Stomach (tissue), 9 donors: Measurements from ENCODE around the gene ANXA5. TPM values are rescaled to one million over a fixed set of nuclear protein-coding genes. Genes with fewer than 3 reads are reported as not detected.
A peak's percentile ranks its signal among the peaks of the same experiment; 100 is the strongest.

Source experiments
- DNase-seq, 2 donors: peaks; one replicate each; pipeline versions ENCODE4 v3.0.0 to v3.0.0-alpha.2; 2013 to 2019
- H3K27ac ChIP-seq, 5 donors: fragments of 200-600 bp in 4 of 5; sonication (generic) in 4 of 5; one replicate each; pipeline ENCODE4 v1.5.1; 2013 to 2019; ENCODE audit warnings: mild to moderate bottlenecking in 1 of 5, moderate library complexity in 1 of 5
- H3K27me3 ChIP-seq, 3 donors: fragments of 200-600 bp; sonication (generic); one replicate each; pipeline ENCODE4 v1.5.1; 2017 to 2019; ENCODE audit warnings: mixed run types in 1 of 3
- H3K36me3 ChIP-seq, 4 donors: fragments of 200-600 bp; sonication (generic); 1 replicate in 3 of 4; 2 replicates in 1 of 4; pipeline ENCODE4 v1.5.1; 2016 to 2019
- H3K4me1 ChIP-seq, 4 donors: fragments of 200-600 bp; sonication (generic); one replicate each; pipeline ENCODE4 v1.5.1; 2016 to 2019
- H3K4me3 ChIP-seq, 4 donors: fragments of 200-600 bp; sonication (generic) in 3 of 4; one replicate each; pipeline ENCODE4 v1.5.1; 2016 to 2019; ENCODE audit warnings: mild to moderate bottlenecking in 1 of 4
- H3K9me3 ChIP-seq, 4 donors: fragments of 200-600 bp; sonication (generic); one replicate each; pipeline ENCODE4 v1.5.1; 2016 to 2019
- EP300 ChIP-seq: sonication (generic); formaldehyde crosslinking; IDR thresholded peaks from one replicate; pipeline ENCODE4 v1.6.1; 2017; ENCODE audit warnings: antibody characterized with exemption
- POLR2A ChIP-seq, 4 donors: fragments of 450-650 bp; IDR thresholded peaks; one replicate each; pipeline ENCODE4 v1.6.1; 2016; ENCODE audit warnings: antibody characterized with exemption in 4 of 4, control low read depth in 2 of 4, mild to moderate bottlenecking in 1 of 4, moderate library complexity in 1 of 4
- POLR2AphosphoS5 ChIP-seq, 3 donors: sonication (generic); formaldehyde crosslinking; IDR thresholded peaks; one replicate each; pipeline ENCODE4 v1.6.1; 2016; ENCODE audit warnings: antibody characterized with exemption in 3 of 3
- WGBS, 5 donors: extraction: QIAGEN DNeasy Blood & Tissue Kit in 3 of 5; methylation state at CpG; one replicate each; pipeline versions ENCODE4 v1.1.5 to v1.1.7; 2013 to 2018; 5-methylcytosine and 5-hydroxymethylcytosine counted together
- intact Hi-C: fragments of 100-400 bp; cut with DNase I; formaldehyde crosslinking; loops from one replicate; pipeline ENCODE4 v1.15.1; 2023; ENCODE audit warnings: low total_unique reads
- polyA plus RNA-seq, 3 donors: library from polyadenylated mRNA; stranded (reverse); fragments of 200-250 nt; gene quantifications; one replicate each; pipeline ENCODE4 v1.2.3, GENCODE V29; 2013
- total RNA-seq, 5 donors: library from RNA; depleted of rRNA; stranded (reverse); fragments of >200 nt; gene quantifications; one replicate each; pipeline versions ENCODE4 v1.1.0 to v1.2.3, GENCODE V29; 2014 to 2016
- TF ChIP-seq, protein P1 (sequence below), 7 experiments: fragments of 450-650 bp in 4 of 7; fragments of 200-600 bp in 3 of 7; sonication (generic) in 3 of 7; IDR thresholded peaks; one replicate each; pipeline ENCODE4 v1.5.1; 2016 to 2019; ENCODE audit warnings: antibody characterized with exemption in 7 of 7, control low read depth in 2 of 7, mild to moderate bottlenecking in 1 of 7
- donor health status: healthy with polysubstance abuse.
- donor health status: Bipolar disorder and iron deficiency.
- donor health status: healthy.

ANXA5 gene
- total and polyA plus RNA-seq, 8 donors = 77.9 to 368 (median 144) TPM

DNA sequence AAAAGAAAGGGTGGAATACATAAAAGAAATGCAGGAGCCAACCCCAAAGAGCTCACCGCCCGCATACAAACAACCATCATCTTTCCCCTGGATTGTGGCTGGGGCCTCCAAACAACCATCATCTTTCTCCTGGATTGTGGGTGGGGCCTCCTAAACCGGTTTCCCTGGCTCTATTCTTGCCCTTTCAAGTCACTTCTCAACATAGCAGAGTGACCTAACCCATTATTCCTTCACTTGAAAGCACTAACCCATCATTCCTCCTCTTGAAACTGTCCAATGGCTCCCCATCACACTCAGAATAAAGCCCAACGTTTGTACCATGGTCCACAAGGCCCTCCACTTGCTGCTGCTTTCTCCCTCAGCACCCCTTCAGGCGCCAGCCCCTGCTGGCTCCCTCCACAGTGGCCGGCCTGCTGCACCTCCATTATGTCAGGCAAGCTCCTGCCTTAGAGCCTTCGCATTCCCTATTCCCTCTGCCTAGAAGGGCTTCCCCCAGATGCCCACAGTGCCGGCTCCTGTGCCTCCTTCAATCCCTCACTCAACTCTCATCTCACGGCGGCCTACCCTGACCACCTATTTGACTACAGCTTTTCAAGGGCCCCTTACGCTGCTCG, 44.1 kb upstream of the ANXA5 start:
- intact Hi-C loops = no loop called here
- H3K4me3 ChIP-seq = no peak overlapping the region
- DNase-seq = peak in 1 of 2 donors; percentile 34
- H3K27ac ChIP-seq = no peak overlapping the region
- H3K4me1 ChIP-seq = no peaks in the 10 kb centered on the region
- H3K27me3 ChIP-seq = no peaks in the 10 kb centered on the region
- TF ChIP-seq, protein P1, sequence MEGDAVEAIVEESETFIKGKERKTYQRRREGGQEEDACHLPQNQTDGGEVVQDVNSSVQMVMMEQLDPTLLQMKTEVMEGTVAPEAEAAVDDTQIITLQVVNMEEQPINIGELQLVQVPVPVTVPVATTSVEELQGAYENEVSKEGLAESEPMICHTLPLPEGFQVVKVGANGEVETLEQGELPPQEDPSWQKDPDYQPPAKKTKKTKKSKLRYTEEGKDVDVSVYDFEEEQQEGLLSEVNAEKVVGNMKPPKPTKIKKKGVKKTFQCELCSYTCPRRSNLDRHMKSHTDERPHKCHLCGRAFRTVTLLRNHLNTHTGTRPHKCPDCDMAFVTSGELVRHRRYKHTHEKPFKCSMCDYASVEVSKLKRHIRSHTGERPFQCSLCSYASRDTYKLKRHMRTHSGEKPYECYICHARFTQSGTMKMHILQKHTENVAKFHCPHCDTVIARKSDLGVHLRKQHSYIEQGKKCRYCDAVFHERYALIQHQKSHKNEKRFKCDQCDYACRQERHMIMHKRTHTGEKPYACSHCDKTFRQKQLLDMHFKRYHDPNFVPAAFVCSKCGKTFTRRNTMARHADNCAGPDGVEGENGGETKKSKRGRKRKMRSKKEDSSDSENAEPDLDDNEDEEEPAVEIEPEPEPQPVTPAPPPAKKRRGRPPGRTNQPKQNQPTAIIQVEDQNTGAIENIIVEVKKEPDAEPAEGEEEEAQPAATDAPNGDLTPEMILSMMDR (IDR thresholded peaks at IDR 0.05) = no peak
- TF ChIP-seq EP300 (no peak), POLR2A (IDR thresholded peaks at IDR 0.05) (no peak), POLR2AphosphoS5 (IDR thresholded peaks at IDR 0.05) (no peak)
- no peaks in the 10 kb centered on the region for H3K36me3 ChIP-seq
- no peaks in the 10 kb centered on the region for H3K9me3 ChIP-seq
- WGBS, 5 donors = 73 to 79% (median 78%) methylated on average over 12 of the region's 12 CpGs

DNA sequence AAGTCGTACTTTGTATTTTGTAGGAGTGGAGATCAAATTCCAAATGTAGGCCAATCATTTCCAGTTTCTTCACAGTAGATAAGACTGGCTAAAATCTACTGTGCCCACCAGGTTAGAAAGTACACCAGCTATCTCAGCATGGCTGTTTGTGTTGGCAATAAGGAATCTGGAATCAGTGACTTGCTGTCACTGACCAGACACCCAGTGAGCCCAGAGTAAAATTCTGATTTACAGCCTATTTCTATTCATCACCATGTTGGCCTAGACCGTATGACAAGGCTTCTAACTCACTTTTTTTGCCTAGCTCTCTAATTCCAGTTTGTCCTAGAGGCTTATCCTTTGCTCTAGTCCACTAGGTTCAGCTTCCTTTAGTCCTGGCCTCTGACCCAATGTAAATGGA, 42.8 kb upstream of the ANXA5 start:
- no peak for DNase-seq
- Histone ChIP-seq H3K36me3 (no peaks in the 10 kb centered on the region), H3K27ac (no peak overlapping the region), H3K27me3 (no peaks in the 10 kb centered on the region), H3K4me3 (no peak overlapping the region), H3K9me3 (no peaks in the 10 kb centered on the region), H3K4me1 (no peaks in the 10 kb centered on the region)
- TF ChIP-seq POLR2A (IDR thresholded peaks at IDR 0.05) (no peak), EP300 (no peak), POLR2AphosphoS5 (IDR thresholded peaks at IDR 0.05) (no peak)
- TF ChIP-seq, protein P1 (IDR thresholded peaks at IDR 0.05) = no peak
- 60 to 78% (median 68%) methylated on average over 2 of the region's 2 CpGs for WGBS, 5 donors
- intact Hi-C loops = loop anchor here (10.0 kb wide), 1 partner anchor 275 kb away; no protein-coding TSS in a partner anchor

DNA sequence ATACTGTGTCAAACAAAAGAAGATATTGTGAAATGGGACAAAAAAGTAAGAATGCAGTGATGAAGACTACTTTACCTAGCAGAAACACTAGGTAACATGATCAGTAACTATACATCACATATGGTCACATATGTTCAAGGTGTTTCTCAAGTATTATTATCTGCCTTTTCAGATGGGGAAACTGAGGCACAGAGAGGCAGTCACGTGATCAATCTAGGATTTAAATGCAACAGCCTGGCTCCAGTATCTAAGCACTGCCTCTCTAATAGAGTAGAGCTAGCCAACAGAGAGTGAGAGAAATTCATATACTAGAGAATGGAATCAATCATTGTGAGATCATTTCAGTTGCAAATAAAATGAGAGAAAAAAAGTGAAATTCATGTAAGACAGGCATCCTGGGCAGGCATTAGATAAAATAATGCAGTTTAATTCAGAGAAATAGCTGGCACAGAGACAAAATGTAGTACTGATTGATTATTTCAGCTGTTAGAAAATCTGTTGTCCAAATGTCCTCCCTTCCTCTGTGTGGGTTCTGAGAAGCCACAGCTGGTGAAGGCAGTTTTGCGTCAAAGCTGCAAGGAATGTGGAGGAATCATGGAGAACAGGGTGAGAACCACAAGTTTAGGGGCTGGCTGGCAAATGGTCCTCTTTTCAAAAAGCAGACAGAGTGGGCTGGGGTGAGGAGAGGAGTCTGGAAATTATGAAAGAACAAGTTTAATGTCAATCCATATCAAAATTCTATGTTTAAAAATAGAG, 42.2 kb upstream of the ANXA5 start:
- peak in 1 of 2 donors; percentile 73 for DNase-seq
- Histone ChIP-seq H3K27me3 (no peaks in the 10 kb centered on the region), H3K4me3 (no peak overlapping the region), H3K9me3 (no peaks in the 10 kb centered on the region), H3K27ac (no peak overlapping the region), H3K4me1 (no peaks in the 10 kb centered on the region), H3K36me3 (no peaks in the 10 kb centered on the region)
- 57 to 75% (median 70%) methylated on average over 2 of the region's 2 CpGs for WGBS, 5 donors
- TF ChIP-seq EP300 (no peak), POLR2AphosphoS5 (IDR thresholded peaks at IDR 0.05) (no peak), POLR2A (IDR thresholded peaks at IDR 0.05) (no peak)
- TF ChIP-seq, protein P1 (IDR thresholded peaks at IDR 0.05) = no peak
- intact Hi-C loops = loop anchor here (10.0 kb wide), 1 partner anchor 274 kb away; no protein-coding TSS in a partner anchor

DNA sequence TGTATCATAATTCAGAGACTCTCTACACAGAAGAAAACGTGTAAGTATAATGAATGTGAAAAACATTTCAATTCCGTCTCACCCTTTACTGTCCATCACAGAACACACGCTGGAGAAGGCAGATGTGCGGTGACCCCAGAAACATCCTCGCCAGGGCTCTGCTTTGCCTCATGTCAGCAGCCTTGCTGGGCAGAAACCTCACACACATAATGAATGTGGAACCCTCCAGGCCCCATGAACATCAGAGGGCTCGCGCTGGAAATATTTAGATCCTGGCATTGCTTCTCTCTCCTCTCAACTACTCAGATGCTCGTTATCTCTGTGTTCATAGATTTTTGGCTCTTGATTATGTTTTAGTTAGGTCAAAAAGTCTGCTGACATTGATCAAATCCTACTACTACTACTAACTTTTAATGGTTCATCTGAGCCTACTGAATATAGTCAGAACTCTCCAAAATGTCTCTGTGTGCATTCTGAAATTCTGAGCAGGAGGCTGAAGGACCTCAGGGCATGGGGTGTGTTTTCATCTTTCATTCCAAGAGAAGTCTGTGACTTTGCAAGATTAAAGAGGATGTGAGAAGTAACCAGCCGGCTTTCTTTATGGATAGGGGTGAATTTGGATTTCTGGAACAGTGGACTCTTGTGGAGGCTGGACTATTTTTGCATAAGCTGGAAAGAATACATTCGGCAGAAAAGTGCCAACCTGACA, 41.2 kb upstream of the ANXA5 start:
- H3K4me1 ChIP-seq = no peaks in the 10 kb centered on the region
- WGBS, 5 donors = 65 to 81% (median 79%) methylated on average over 10 of the region's 10 CpGs
- H3K9me3 ChIP-seq = no peaks in the 10 kb centered on the region
- H3K4me3 ChIP-seq = no peak overlapping the region
- intact Hi-C loops = loop anchor here (10.0 kb wide), 1 partner anchor 273 kb away; no protein-coding TSS in a partner anchor
- peak in 1 of 2 donors; percentile 32 for DNase-seq
- H3K27ac ChIP-seq = no peak overlapping the region
- no peaks in the 10 kb centered on the region for H3K36me3 ChIP-seq
- no peaks in the 10 kb centered on the region for H3K27me3 ChIP-seq
- no peak for TF ChIP-seq POLR2AphosphoS5 (IDR thresholded peaks at IDR 0.05)
- TF ChIP-seq EP300 = no peak
- TF ChIP-seq, protein P1 (IDR thresholded peaks at IDR 0.05) = no peak
- TF ChIP-seq POLR2A (IDR thresholded peaks at IDR 0.05) = no peak
